K562 (cell line): ENCODE data around the gene BEND6. TPM values are rescaled to one million over a fixed set of nuclear protein-coding genes. Genes with fewer than 3 reads are reported as not detected.

Source experiments
- ATAC-seq: fragments of 200-7000 bp; cut with Tn5 transposase; 3 replicates; pipeline ENCODE4 v1.9.1; 2020; ENCODE audit warnings: moderate library complexity
- BruUV-seq: library from RNA; stranded (reverse); fragments of 400-500 nt; replicated peaks from 2 replicates; lab custom pipeline; 2021; lab: Mats Ljungman, UMichigan
- CTCF ChIA-PET: fragments of 300-600 bp; formaldehyde crosslinking; extraction: SDS; loops from one replicate; lab custom pipeline; 2021; ENCODE audit warnings: low intra/inter-chr PET ratio; lab: Yijun Ruan, JAX
- POLR2A ChIA-PET: fragments of 300-600, 350-650 bp; sonication (Branson Sonifier 250); formaldehyde crosslinking; extraction: SDS; loops from one replicate; lab custom pipeline; 2021; ENCODE audit warnings: antibody characterized with exemption, inconsistent platforms; lab: Yijun Ruan, JAX
- DNase-seq, 4 experiments: peaks; one replicate each; pipeline versions ENCODE4 v3.0.0 to v3.0.0-alpha.2; 2011 to 2018; ENCODE audit warnings: low spot score in 3 of 4, mixed read lengths in 3 of 4; ENCODE audit errors: extremely low read depth in 1 of 4
- FAIRE-seq: peaks from 2 replicates; lab custom pipeline; 2011; peaks lifted over from hg19 to GRCh38; lab: Jason Lieb, UNC
- H2AFZ ChIP-seq: 2 replicates; pipeline ENCODE4 v1.6.0; 2011; ENCODE audit warnings: low read depth, low read length, control low read depth, inconsistent platforms
- H3K27ac ChIP-seq: fragments of 200-600 bp; 3 replicates; pipeline ENCODE4 v1.8.0; 2011; ENCODE audit warnings: low read depth, mild to moderate bottlenecking, control low read depth, inconsistent platforms, low read length, moderate library complexity, mixed read lengths; ENCODE audit errors: extremely low read depth
- H3K27me3 ChIP-seq, 2 experiments: fragments of 300-600 bp in 1 of 2; 2 replicates in 1 of 2; 3 replicates in 1 of 2; pipeline versions ENCODE4 v1.6.0 to v1.8.0; 2011; ENCODE audit warnings: inconsistent platforms in 2 of 2, low read length in 2 of 2, mild to moderate bottlenecking in 1 of 2, mixed read lengths in 1 of 2, moderate library complexity in 1 of 2; ENCODE audit not compliant: control insufficient read depth in 2 of 2, insufficient read depth in 2 of 2
- H3K36me3 ChIP-seq: fragments of 300-600 bp; 3 replicates; pipeline ENCODE4 v1.8.0; 2011; ENCODE audit warnings: mild to moderate bottlenecking, low read length, inconsistent platforms; ENCODE audit not compliant: control insufficient read depth, insufficient read depth
- H3K4me1 ChIP-seq, 2 experiments: fragments of 200-600 bp in 1 of 2; replicated peaks in 1 of 2; 2 replicates in 1 of 2; 3 replicates in 1 of 2; pipeline versions ENCODE4 v1.5.1 to v1.8.0; 2011; ENCODE audit warnings: inconsistent platforms in 2 of 2, low read length in 2 of 2, mild to moderate bottlenecking in 1 of 2, mixed read lengths in 1 of 2, moderate library complexity in 1 of 2; ENCODE audit not compliant: control insufficient read depth in 2 of 2, insufficient read depth in 2 of 2
- H3K4me2 ChIP-seq: 2 replicates; pipeline ENCODE4 v1.6.1; 2011; ENCODE audit warnings: low read length, control low read depth, inconsistent platforms, mixed read lengths; ENCODE audit not compliant: insufficient read depth
- H3K4me3 ChIP-seq: fragments of 200-600 bp; sonication (generic), shearing (Covaris generic); 2 replicates; pipeline ENCODE4 v1.5.1; 2016; ENCODE audit warnings: control low read depth, inconsistent platforms
- H3K79me2 ChIP-seq: fragments of 200-600 bp; 3 replicates; pipeline ENCODE4 v1.8.0; 2011; ENCODE audit warnings: low read length, inconsistent platforms; ENCODE audit not compliant: control insufficient read depth, insufficient read depth
- H3K9ac ChIP-seq, 2 experiments: 2 replicates each; pipeline versions ENCODE4 v1.6.0 to v1.6.1; 2011; ENCODE audit warnings: low read depth in 2 of 2, low read length in 2 of 2, control low read depth in 1 of 2, inconsistent platforms in 1 of 2, mild to moderate bottlenecking in 1 of 2, mixed read lengths in 1 of 2; ENCODE audit not compliant: insufficient read depth in 1 of 2
- H3K9me1 ChIP-seq: one replicate; pipeline ENCODE4 v1.6.0; 2011; ENCODE audit warnings: inconsistent platforms, mild to moderate bottlenecking, low read length, moderate library complexity; ENCODE audit not compliant: control insufficient read depth, insufficient read depth
- H3K9me3 ChIP-seq: replicated peaks from 2 replicates; pipeline ENCODE4 v1.5.1; 2011; ENCODE audit warnings: low read depth, low read length, inconsistent platforms; ENCODE audit not compliant: control insufficient read depth, insufficient read depth
- H4K20me1 ChIP-seq: replicated peaks from 2 replicates; pipeline ENCODE4 v1.6.1; 2011; ENCODE audit warnings: low read length, inconsistent platforms, mixed read lengths; ENCODE audit not compliant: control insufficient read depth, insufficient read depth
- CBFA2T2 ChIP-seq: fragments of 450-650 bp; conservative IDR thresholded peaks from 2 replicates; pipeline ENCODE4 v1.6.1; 2017; ENCODE audit warnings: mild to moderate bottlenecking
- EZH2 ChIP-seq: IDR thresholded peaks from 2 replicates; pipeline ENCODE4 v1.6.1; 2012; ENCODE audit warnings: low read depth, mild to moderate bottlenecking, inconsistent platforms, low read length, borderline replicate concordance
- HMBOX1 ChIP-seq: sonication (generic); IDR thresholded peaks from 2 replicates; pipeline ENCODE4 v1.6.1; 2016
- PPARD ChIP-seq: fragments of 250-450 bp; sonication (Bioruptor Pico); IDR thresholded peaks from 2 replicates; pipeline ENCODE4 v1.8.0; 2022; ENCODE audit warnings: inconsistent platforms, mild to moderate bottlenecking, moderate library complexity
- PURB ChIP-seq: sonication (generic); formaldehyde crosslinking; IDR thresholded peaks from 2 replicates; pipeline ENCODE4 v1.9.0; 2021; ENCODE audit warnings: low read depth, mild to moderate bottlenecking, missing genetic modification reagents
- RCOR1 ChIP-seq, 2 experiments: IDR thresholded peaks; 2 replicates each; pipeline ENCODE4 v1.6.1; 2012; ENCODE audit warnings: low read depth in 2 of 2, low read length in 2 of 2, borderline replicate concordance in 1 of 2, improper control_type of control experiment in 1 of 2
- ZNF507 ChIP-seq: conservative IDR thresholded peaks from 2 replicates; pipeline ENCODE4 v1.6.1; 2017; ENCODE audit warnings: missing genetic modification characterization, missing compliant biosample characterization
- WGBS: fragments of 100-300 bp; shearing (Covaris generic); methylation state at CpG from one replicate; pipeline ENCODE4 v1.1.6; 2016; ENCODE audit warnings: low coverage, mixed read lengths; ENCODE audit not compliant: insufficient coverage; ENCODE audit errors: missing lambda C conversion rate; 5-methylcytosine and 5-hydroxymethylcytosine counted together
- in situ Hi-C: fragments of 300-500 bp; cut with MboI; formaldehyde crosslinking; loops from 4 replicates; pipeline ENCODE4 v1.15.0; 2018; ENCODE audit warnings: inconsistent platforms, mixed read lengths
- intact Hi-C: fragments of 100-400 bp; cut with micrococcal nuclease; formaldehyde crosslinking; loops from 2 replicates; pipeline ENCODE4 v1.14.2; 2022
- polyA plus RNA-seq, 8 experiments: library from polyadenylated mRNA; depleted of rRNA in 4 of 8; stranded (reverse) in 5 of 8; unstranded in 3 of 8; fragments of >200 nt; fragmentation: Nextera tagmentation in 2 of 8; fragmentation: Illumina TruSeq in 1 of 8; extraction: Ambion mirVana in 2 of 8; extraction: Trizol in 1 of 8; gene quantifications; 2 replicates each; pipeline versions ENCODE4 v1.2.1 to v1.2.3, GENCODE V29; 2011 to 2014; ENCODE audit warnings: inconsistent platforms in 1 of 8, missing spikeins in 1 of 8
- total RNA-seq, 7 experiments: library from RNA; depleted of rRNA in 6 of 7; stranded (reverse); fragments of >200 nt in 6 of 7; fragmentation: Illumina TruSeq in 2 of 7; extraction: Trizol in 2 of 7; gene quantifications; 2 replicates each; pipeline versions ENCODE4 v1.2.1 to v1.2.3, GENCODE V29; 2011 to 2021; ENCODE audit warnings: low replicate concordance in 1 of 7

The BEND6 gene
- total and polyA plus RNA-seq, 9 of the 15 experiments (the other 6 are each of a cell fraction or from before 2014, with no cell fraction given), result 0.37 to 4.0 (median 1.1) TPM

GRCh38 chr6:56913285-56914074 lies 41.4 kb upstream of the BEND6 start:
- intact Hi-C loops (loop anchor here (2.0 kb wide), 1 partner anchor 39 kb away; no protein-coding TSS in a partner anchor), in situ Hi-C loops (no loop called here)
- no peak overlapping the region for H3K9ac ChIP-seq
- no peaks in the 10 kb centered on the region for H3K79me2 ChIP-seq
- 7% methylated on average over 3 of the region's 3 CpGs for WGBS
- H3K27ac ChIP-seq, result peak overlapping the region; percentile 19; the same call in 1 of the 3 replicates
- TF ChIP-seq EZH2, result no peak
- TF ChIP-seq PURB (CRISPR knock-in tag), result no peak
- no peak for TF ChIP-seq RCOR1 (IDR thresholded peaks at IDR 0.05; ENCODE audit: borderline replicate concordance in 1 of 2, low read depth in 2 of 2, low read length in 2 of 2)
- TF ChIP-seq CBFA2T2, result no peak
- no peak for TF ChIP-seq PPARD (CRISPR knock-in tag)
- TF ChIP-seq HMBOX1, result no peak
- no peak for TF ChIP-seq ZNF507
- FAIRE-seq (peak; percentile 23), DNase-seq (peak in 1 of 4 experiments; percentile 45), ATAC-seq (peak; percentile 10; the same call in 2 of the 3 replicates)
- H3K4me2 ChIP-seq, result no peak overlapping the region
- POLR2A ChIA-PET, result interaction anchor here (0.8 to 1.1 kb wide), 2 partner anchors 9 to 11 kb away, joined by 3 to 4 read pairs; no protein-coding TSS in a partner anchor
- no peak overlapping the region for H3K4me3 ChIP-seq
- H3K36me3 ChIP-seq, result no peaks in the 10 kb centered on the region
- no TSS peak for BruUV-seq
- no peaks in the 10 kb centered on the region for H3K9me1 ChIP-seq
- H3K27me3 ChIP-seq, result no peaks in the 10 kb centered on the region
- CTCF ChIA-PET, result no interaction called here
- H3K4me1 ChIP-seq, result peaks cover 4 to 26% of the 10 kb centered on the region in 2 experiments; a peak in 4 of 5 replicates
- no peaks in the 10 kb centered on the region for H3K9me3 ChIP-seq
- peak overlapping the region; percentile 26; the same call in 1 of the 2 replicates for H2AFZ ChIP-seq
- H4K20me1 ChIP-seq, result no peaks in the 10 kb centered on the region
